ENCODE results near the gene CFAP251.
"Not testable (repeated sequence)": the region's sequence is repeated elsewhere in the genome, so short reads cannot be mapped to it uniquely, and the experiment has no call there.

Gene CFAP251

DNA sequence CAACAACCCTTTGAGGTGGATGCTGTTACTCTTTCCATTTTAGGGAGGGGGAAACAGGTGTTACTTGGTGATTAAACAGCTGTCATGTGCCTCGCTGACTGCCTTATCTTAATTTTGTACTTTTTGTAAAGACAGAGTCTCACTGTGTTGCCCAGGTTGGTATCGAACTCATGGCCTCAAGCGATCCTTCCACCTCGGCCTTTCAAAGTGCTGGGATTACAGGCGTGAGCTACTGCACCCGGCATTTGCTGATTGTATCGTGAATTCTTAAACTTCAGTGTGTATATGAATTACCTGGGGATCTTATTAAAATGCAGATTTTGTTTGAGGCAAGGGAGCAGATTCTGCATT lies 29.1 kb upstream of the CFAP251 start:
- Histone ChIP-seq H3K4me3 (ENCODE audit: low read depth, low read length) (peak overlapping the region; percentile 81), H3K27ac (ENCODE audit: extremely low read depth, low read depth, low read length) (peak overlapping the region; percentile 84), H3K4me1 (ENCODE audit: control insufficient read depth, insufficient read depth, low read length) (peaks cover 11% of the 10 kb centered on the region; the same call in 1 of the 2 replicates), H3K9me3 (ENCODE audit: control insufficient read depth, insufficient read depth, low read depth, low read length) (no peaks in the 10 kb centered on the region), H3K36me3 (ENCODE audit: control insufficient read depth in 2 of 2, insufficient read depth in 1 of 2, low read length in 2 of 2) (peaks cover 3 to 11% of the 10 kb centered on the region in 2 experiments; a peak in 2 of 3 replicates)
- ChIA-PET CTCF (interaction anchor here (0.6 to 9.9 kb wide), 7 partner anchors 9 to 1629 kb away, joined by 3 to 154 read pairs (median 3); partner anchors contain the start of gene RHOF), POLR2A (interaction anchor here (1.2 to 1.9 kb wide), 4 partner anchors 46 to 94 kb away, joined by 5 to 24 read pairs (median 6); partner anchors contain the start of gene RHOF)
- 0 out of 2 replicates have a peak, but pooled peaks have one; percentile 42 for TF ChIP-seq SCRT1 (tag by site-specific recombination; IDR thresholded peaks at IDR 0.05; ENCODE audit: borderline replicate concordance)
- no peak for TF ChIP-seq GLIS1 (tag by site-specific recombination; IDR thresholded peaks at IDR 0.05)
- TF ChIP-seq ZNF544 (tag by site-specific recombination; IDR thresholded peaks at IDR 0.05) = no peak
- TF ChIP-seq ZNF121 (tag by site-specific recombination; IDR thresholded peaks at IDR 0.05) = peak; percentile 70
- peak; percentile 83; the same call in 1 of the 2 replicates for TF ChIP-seq ZNF768 (tag by site-specific recombination; IDR thresholded peaks at IDR 0.05)
- 0 out of 2 replicates have a peak, but pooled peaks have one; percentile 11 for TF ChIP-seq ZNF341 (tag by site-specific recombination; IDR thresholded peaks at IDR 0.05; ENCODE audit: low read depth)

- peak overlapping the region; percentile 81 for H3K4me3 ChIP-seq (ENCODE audit: low read depth, low read length)
- peaks cover 7 to 11% of the 10 kb centered on the region in 2 experiments; a peak in 2 of 3 replicates for H3K36me3 ChIP-seq (ENCODE audit: control insufficient read depth in 2 of 2, insufficient read depth in 1 of 2, low read length in 2 of 2)
- H3K27ac ChIP-seq (ENCODE audit: extremely low read depth, low read depth, low read length) = peak overlapping the region; percentile 84; the same call in 1 of the 2 replicates
- H3K9me3 ChIP-seq (ENCODE audit: control insufficient read depth, insufficient read depth, low read depth, low read length); POLR2A ChIA-PET: not testable (repeated sequence)
- CTCF ChIA-PET = interaction anchor here (0.6 to 9.9 kb wide), 4 partner anchors 14 to 1629 kb away, joined by 3 to 154 read pairs (median 4); partner anchors contain the start of gene RHOF
- peaks cover 11% of the 10 kb centered on the region; the same call in 1 of the 2 replicates for H3K4me1 ChIP-seq (ENCODE audit: control insufficient read depth, insufficient read depth, low read length)
- TF ChIP-seq, protein P1, sequence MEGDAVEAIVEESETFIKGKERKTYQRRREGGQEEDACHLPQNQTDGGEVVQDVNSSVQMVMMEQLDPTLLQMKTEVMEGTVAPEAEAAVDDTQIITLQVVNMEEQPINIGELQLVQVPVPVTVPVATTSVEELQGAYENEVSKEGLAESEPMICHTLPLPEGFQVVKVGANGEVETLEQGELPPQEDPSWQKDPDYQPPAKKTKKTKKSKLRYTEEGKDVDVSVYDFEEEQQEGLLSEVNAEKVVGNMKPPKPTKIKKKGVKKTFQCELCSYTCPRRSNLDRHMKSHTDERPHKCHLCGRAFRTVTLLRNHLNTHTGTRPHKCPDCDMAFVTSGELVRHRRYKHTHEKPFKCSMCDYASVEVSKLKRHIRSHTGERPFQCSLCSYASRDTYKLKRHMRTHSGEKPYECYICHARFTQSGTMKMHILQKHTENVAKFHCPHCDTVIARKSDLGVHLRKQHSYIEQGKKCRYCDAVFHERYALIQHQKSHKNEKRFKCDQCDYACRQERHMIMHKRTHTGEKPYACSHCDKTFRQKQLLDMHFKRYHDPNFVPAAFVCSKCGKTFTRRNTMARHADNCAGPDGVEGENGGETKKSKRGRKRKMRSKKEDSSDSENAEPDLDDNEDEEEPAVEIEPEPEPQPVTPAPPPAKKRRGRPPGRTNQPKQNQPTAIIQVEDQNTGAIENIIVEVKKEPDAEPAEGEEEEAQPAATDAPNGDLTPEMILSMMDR (tag by site-specific recombination; IDR thresholded peaks at IDR 0.05) = 0 out of 2 replicates have a peak, but pooled peaks have one; percentile 12
These were observed 28.7 kb upstream of the CFAP251 start for GRCh38 chr12:121889661-121890060.

GRCh38 chr12:121892673-121893561 lies 25.5 kb upstream of the CFAP251 start:
- ChIA-PET CTCF (interaction anchor here (1.2 to 9.9 kb wide), 4 partner anchors 15 to 119 kb away, joined by 3 to 154 read pairs (median 5); partner anchors contain the start of gene RHOF), POLR2A (interaction anchor here (0.6 to 1.8 kb wide), 2 partner anchors 29 to 95 kb away, joined by 3 to 4 read pairs; no protein-coding TSS in a partner anchor)
- Histone ChIP-seq H3K4me3 (ENCODE audit: low read depth, low read length) (no peak overlapping the region), H3K9me3 (ENCODE audit: control insufficient read depth, insufficient read depth, low read depth, low read length) (no peaks in the 10 kb centered on the region), H3K4me1 (ENCODE audit: control insufficient read depth, insufficient read depth, low read length) (peaks cover 11% of the 10 kb centered on the region; the same call in 1 of the 2 replicates), H3K27ac (ENCODE audit: extremely low read depth, low read depth, low read length) (peak overlapping the region; percentile 29; the same call in 1 of the 2 replicates), H3K36me3 (ENCODE audit: control insufficient read depth in 2 of 2, insufficient read depth in 1 of 2, low read length in 2 of 2) (peaks cover 30 to 35% of the 10 kb centered on the region in 2 experiments)
- TF ChIP-seq ZNF664 (tag by site-specific recombination; IDR thresholded peaks at IDR 0.05) = peak; percentile 67
- no peak for TF ChIP-seq ZNF707 (tag by site-specific recombination; IDR thresholded peaks at IDR 0.05)
- TF ChIP-seq ZNF600 (tag by site-specific recombination; IDR thresholded peaks at IDR 0.05) = peak; percentile 64
- TF ChIP-seq, protein P2, sequence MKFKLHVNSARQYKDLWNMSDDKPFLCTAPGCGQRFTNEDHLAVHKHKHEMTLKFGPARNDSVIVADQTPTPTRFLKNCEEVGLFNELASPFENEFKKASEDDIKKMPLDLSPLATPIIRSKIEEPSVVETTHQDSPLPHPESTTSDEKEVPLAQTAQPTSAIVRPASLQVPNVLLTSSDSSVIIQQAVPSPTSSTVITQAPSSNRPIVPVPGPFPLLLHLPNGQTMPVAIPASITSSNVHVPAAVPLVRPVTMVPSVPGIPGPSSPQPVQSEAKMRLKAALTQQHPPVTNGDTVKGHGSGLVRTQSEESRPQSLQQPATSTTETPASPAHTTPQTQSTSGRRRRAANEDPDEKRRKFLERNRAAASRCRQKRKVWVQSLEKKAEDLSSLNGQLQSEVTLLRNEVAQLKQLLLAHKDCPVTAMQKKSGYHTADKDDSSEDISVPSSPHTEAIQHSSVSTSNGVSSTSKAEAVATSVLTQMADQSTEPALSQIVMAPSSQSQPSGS (tag by site-specific recombination; IDR thresholded peaks at IDR 0.05; ENCODE audit: low read depth) = no peak
